IPS-18c (cell line): ENCODE data around the gene GNAI3.

Source experiments
- H3K4me3 ChIP-seq: 2 replicates; pipeline ENCODE4 v1.7.0; 2013; ENCODE audit warnings: low read depth, mild to moderate bottlenecking, low read length, moderate library complexity; ENCODE audit not compliant: insufficient read depth
- H3K9me3 ChIP-seq: one replicate; pipeline ENCODE4 v1.6.1; 2013; ENCODE audit warnings: mild to moderate bottlenecking, low read length, moderate library complexity; ENCODE audit not compliant: control insufficient read depth, insufficient read depth

Gene GNAI3

DNA sequence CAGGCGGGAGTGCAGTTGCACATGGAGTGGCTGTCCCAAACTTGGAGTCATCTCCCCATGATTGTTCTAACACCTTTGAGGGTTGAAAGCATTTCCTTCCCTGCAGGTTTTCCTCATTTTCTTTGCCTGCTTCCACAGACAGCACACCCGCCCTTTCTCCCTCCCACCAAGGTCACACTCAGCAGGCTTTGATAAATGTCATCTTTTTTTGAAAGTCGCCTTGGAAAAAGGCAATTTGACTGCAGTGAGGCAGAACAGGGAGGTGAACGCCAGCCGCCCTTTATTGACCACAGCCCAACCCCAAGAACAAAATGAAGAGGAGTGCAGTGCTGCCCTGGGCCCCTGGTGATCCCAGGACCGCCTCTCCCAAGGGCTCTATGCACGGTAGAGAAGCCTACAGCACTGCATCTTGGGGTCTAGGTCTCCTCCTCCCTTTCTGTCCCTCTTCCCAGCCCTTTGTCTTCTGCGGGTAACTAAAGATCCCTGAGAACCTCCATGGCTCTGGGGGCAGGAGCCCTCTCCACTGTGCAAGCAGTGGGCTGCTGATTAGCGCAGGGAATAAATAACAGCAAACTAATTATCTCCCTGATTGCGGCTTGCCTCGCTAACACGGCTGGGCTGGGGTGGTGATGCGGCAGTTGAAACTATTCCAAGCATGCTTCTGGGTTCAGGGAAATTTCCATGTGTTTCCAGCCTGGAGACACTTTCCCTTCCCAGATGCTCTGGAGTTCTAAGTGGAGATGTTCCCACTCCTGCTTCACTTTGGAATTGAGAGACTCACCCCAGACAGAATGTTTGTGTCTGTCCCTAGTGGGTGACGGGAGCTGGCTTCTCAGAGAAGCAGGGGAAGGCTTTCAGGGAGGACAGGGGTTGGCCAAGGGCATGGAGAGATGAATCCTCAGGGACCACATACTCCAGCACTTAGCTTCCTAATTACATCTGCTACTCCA, 27.1 kb upstream of the GNAI3 start:
- no peak overlapping the region for H3K4me3 ChIP-seq
- no peaks in the 10 kb centered on the region for H3K9me3 ChIP-seq

DNA sequence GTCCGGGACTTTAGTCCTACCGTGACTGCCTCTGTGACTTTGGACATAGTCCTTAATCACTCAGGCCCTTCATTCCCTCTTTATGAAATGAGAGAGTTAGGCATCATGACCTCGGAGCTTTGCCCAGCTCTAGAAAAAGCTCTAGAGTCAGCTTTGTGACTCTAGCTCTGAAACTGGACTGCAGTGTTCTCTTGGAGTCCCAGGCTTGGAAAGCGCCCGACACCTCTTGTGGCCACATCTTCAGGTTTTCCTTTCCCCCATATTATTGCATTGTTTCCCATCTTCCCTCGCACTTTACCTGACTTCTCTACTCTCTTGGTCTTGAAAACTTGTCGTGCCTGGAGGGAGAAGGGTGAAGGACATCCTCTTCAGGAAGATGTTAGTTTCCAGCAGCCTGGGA, 26.4 kb upstream of the GNAI3 start:
- no peak overlapping the region for H3K4me3 ChIP-seq
- no peaks in the 10 kb centered on the region for H3K9me3 ChIP-seq

DNA sequence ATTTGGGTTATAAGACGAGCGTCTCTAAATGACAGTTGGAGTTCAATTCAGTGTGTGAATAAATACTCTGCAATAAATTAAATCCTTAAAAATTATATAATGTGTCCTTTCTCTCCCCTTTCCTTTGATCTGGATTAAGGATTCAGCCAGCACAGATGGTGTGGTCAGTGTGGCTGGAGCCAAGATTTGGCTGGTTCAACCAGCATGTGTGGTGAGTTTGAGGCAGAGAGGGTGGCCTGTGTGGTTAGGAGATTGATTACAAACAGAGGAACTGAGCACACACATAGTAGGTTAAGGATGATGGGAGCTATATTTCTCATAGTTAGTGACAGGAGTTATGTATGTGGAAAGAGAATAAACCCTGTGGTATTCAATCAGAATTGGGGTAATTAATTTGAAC, 24.7 kb upstream of the GNAI3 start:
- Histone ChIP-seq H3K4me3 (no peak overlapping the region), H3K9me3 (no peaks in the 10 kb centered on the region)

DNA sequence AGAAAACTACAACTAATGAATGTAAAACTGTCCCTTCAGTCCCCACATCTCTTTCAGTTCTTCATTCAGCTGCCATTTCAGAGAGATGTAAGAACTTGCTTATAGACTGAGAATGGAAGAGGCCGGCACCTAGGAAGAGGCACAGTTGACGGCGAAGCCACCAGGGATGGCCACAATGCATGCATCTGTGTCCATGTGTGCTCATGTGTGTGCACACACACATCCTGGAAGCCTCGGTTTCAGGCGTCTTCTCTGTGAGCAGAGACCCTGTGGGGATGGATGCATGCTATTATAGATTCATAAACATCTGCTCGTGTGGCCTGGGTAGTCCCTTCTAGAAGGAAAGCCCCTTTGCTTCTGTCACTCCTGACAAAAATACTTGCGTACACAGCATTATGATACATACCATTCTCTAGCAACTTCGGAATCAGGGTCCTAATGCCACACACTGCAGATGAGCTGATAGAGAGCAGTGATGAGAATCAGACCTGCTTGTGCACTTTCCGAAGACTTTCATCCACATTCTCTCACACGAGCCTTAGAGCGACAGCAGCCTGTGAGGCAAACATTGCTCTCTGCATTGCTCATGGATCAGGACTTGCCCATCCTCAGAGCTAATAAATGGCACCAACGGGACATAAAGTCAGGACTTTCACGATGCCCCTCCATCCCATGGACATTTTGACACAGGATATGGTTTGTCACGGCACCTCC, 21.2 kb upstream of the GNAI3 start:
- H3K4me3 ChIP-seq: no peak overlapping the region
- no peaks in the 10 kb centered on the region for H3K9me3 ChIP-seq

DNA sequence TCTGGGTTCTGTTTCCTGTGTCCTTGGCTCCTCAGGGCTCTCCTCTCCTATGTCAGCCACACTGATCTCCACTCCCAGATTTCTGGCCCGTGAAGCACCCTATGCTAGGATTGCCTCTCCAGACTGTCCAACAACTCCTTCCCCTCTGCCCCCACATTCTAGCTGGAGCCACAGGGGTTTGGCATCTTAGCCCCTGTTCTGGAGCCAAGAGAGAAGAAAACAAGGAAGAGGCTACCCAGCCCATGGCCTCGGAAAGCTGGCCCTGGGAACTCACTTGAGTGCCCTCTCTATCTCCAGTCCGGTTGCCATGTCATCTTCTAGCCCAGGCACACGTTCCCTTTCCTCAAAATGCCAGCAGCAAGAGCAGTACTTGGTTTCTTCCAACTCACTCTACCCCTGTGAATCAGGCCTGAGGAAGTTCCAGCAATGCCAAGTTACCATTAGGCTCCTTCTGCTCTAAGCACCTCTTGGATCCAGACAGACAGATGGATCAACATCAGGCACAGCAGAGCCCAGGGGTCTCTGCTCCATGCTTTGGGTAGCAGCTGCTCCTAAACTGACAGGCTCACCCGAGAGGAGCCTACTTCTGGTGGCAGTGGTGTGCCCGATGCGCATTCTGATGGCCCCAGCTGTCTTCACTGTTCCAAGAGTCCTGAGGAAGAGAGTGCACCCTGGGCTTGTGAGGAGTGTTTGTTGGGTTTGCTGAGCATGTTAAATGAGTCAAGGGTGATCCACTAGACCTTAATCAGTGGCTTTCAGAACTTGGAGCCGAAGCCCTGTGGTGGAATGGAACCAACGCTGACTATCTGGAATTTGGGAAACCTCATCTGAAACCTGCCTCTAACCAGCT, 20.3 kb upstream of the GNAI3 start:
- Histone ChIP-seq H3K9me3 (no peaks in the 10 kb centered on the region), H3K4me3 (no peak overlapping the region)

DNA sequence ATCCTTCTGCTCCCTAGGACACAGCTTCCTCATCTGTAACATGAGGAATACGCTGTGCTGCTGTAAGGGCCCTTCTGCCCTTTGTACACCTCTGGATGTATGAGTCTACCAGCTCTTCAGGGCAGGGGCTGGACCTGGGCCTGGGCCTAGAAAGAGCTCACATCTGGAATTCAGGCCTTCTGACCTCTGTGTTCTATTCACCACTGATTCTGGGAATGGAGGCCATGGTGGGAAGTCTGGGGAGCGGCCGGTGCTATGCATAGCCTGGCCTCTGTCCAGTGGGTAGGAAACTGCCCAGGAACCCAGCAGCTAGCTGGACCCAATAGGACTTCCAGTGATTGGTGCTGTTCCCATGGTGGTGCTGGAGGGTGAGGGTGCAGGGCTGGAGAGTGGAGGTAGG, 19.7 kb upstream of the GNAI3 start:
- no peak overlapping the region for H3K4me3 ChIP-seq
- H3K9me3 ChIP-seq: no peaks in the 10 kb centered on the region

DNA sequence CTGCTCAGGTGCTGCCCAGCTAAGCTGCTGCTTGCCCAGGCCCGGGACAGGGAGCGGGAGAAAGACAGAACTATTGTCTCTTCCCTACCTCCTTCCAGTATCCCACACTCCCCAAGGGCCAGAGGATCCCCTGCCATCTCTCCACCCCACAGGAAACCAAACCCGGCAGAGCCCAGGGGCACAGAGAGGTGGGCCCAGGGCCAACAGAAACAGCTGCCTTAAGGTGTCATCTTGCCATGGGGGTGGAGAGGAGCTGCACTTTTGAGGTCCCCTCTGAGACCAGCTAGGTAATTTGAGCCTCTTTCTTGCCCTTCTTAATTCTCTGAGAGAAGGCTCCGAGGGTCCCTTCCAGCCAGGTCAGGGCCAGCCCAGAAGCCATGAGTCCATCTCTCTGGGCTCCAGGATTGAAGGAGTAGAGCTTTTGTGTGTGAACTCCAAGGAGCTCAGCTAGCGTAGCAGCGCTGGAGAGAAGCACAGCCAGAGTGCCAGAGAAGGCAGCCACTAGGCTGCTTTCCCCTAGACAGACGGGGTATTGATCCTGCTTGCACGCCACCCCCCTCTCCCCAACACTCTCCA, 18.4 kb upstream of the GNAI3 start:
- H3K4me3 ChIP-seq: no peak overlapping the region
- H3K9me3 ChIP-seq: no peaks in the 10 kb centered on the region

DNA sequence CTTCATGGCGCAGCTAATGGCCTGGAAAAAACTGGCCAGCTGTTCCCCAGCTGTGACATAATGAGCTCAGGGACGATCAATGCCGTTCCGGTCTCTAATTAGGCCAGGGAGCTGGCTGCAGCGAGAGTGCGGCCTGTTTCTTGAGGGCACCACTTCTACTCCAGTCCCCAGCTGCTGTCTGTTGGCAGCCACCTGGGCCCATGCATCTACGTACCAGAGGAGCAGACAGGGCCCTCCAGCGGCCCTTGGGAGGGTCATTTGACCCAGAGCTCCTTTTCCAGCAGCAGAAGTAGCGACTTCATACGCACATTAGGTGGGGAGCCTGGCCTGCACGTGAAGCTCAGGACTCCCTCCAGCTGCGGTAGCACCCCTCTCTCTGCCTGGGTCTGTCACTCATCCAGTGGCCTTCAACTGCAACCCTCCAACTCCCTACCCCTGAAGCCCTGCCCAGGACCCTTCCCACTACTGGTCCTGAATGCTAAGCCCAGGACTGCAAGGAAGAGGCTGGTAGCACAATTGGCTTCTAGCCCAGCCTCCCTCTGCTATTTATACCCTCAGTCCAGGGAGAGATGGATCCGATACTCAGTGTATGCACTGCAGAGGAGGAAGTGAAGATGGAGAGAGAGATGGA, 17.8 kb upstream of the GNAI3 start:
- Histone ChIP-seq H3K9me3 (no peaks in the 10 kb centered on the region), H3K4me3 (no peak overlapping the region)

DNA sequence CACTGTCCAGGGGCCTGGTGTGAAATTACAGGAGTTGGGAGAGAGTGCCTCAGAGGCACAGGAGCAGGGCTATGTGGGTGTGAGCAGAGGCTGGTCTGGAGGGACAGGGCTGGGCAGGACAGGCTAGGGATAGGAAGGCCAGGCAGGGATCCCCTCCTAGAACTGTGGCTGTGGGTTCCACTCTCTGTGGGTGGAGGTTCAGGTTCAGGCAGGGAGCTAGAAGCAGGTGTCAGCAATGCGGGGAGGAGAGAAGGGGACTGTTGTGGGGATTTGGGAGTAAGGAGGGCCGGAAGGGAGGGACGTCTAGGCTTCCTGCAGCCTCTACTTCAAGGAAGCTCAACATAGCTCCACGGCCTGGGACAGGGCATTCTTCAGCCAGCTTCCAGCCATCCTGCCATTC, 17.0 kb upstream of the GNAI3 start:
- H3K4me3 ChIP-seq: no peak overlapping the region
- no peaks in the 10 kb centered on the region for H3K9me3 ChIP-seq

DNA sequence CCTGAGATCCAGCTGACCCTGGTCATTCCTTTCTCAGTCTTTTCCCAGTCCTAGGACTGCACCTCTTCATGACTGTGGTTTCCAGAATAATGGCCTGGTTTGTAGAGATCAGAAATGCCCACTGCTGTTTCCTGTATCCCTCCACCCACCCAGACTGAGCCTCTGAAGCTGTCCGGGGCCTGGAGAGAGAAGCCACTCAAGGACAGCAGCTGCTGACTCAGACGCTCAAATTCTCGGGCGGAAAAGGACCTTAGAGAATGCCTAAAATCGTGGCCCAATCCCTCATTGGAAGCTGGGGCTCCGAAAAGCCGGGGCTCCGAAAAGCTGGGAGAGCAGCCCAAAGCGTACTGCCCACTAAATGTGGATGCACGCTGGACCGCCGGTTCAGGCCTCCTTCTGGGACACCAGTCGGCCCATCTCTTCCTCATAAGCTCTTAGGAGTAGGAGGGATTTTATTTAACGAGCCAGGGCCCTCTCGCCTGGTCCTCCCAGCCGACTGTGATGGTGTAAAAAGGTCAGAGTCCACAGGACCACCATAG, 16.5 kb upstream of the GNAI3 start:
- Histone ChIP-seq H3K4me3 (no peak overlapping the region), H3K9me3 (no peaks in the 10 kb centered on the region)

DNA sequence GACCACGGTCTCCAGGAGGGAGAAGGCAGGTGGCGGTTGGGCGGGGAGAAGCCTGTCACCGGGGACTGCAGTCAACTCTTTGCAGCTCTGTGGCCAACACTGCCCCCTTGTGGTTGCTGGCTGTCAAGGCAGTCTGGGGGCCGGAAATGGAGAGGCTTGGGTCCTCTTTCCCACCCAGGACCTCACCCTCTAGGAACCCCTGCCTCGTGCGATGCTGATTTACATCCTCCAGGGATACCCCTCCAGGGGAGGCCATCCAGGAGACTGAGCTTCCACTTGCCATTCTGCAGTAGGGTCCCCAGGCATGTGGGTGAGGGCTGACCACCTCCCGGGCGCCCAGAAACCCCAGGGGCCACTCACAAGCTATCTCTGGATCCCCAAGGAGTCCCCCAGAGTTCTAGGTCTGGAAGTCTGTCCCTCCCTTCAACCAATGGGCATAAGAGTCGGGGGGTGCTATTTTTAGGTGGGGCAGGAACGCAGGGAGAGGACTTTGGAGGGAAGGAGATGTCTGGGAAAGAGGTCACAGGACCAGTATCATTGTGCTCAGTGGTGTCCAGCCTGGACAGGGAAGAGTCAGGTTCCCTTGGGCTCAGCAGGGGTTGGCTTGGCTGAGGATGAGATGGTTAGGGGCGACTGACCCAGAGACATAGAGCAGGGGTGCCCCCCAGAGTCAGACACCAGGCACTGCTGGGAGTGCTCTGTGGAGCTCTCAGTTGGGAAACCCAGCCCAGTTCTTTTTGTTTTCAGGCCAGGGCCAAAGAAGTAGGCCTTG, 15.9 kb upstream of the GNAI3 start:
- Histone ChIP-seq H3K9me3 (no peaks in the 10 kb centered on the region), H3K4me3 (no peak overlapping the region; the same call in 1 of the 2 replicates)

DNA sequence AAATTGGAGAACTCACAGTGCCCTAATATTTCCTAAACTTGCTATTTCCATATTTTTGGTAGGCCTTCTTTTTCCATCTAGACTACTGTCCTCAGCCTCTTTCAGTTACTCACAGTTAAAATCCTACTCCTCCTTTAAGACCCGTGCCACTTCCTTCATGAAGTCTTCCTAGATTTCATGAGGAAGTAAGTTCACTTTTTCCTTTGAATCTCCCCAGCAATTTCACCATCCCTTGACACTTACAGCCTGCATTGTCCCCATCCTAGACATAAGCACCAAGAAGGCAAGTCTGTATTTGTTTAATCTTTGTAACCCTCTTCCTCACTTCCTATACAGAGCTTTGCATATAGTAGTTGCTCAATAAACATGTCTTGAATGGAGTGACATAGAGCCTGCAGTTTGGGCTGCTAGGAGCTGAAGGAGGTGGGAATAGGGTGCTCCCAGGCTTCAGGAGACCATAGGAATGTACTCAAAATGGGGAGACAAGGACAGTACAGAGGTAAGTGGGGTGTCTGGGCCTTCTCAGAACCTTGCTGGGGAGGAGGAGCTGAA, 14.0 kb upstream of the GNAI3 start:
- H3K9me3 ChIP-seq: no peaks in the 10 kb centered on the region
- no peak overlapping the region for H3K4me3 ChIP-seq

DNA sequence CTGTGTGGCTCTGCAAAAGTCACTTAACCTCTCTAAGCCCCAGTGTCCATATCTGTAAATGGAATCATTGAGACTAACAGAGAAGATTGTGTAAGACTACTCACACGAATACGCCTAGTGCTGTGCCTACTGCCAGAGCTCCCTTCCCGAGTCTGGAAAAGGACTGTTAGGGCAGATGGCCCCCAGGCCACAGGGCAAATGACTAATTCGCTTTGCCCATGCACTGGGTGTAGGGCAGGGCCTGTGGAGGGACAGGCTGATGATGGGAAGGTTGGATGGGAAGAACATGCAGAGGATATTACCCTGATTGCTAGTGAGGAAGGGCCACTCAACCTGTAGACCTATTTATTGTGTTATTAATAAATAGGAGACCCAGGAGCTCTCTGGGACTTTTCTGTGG, 12.9 kb upstream of the GNAI3 start:
- Histone ChIP-seq H3K9me3 (no peaks in the 10 kb centered on the region), H3K4me3 (no peak overlapping the region)

DNA sequence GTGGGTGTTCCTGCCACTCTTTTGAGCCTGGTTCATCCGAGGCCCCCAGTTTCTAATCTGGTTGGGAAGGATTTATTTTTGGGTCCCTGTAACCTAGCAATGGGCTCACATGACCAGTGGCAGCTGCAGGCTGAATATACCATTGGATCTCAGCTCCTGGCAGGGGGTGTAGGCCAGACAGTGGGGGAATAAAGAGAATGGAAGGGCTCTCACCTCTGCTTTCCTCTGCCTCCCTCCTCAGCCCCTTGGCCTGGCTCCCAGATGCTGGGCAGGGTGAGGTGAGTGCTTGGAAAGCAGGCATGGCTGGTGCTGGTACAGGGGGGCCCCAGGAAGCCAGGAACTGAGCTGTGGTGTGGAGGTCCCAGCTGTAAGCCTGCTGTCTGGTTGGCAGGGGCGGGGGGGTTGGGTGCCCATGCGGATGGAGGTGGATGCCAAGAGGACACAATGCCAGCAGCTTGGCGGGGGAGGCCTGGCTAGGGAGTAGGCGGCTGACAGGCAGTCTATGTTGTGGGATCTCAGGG, 12.4 kb upstream of the GNAI3 start:
- no peak overlapping the region for H3K4me3 ChIP-seq
- no peaks in the 10 kb centered on the region for H3K9me3 ChIP-seq

DNA sequence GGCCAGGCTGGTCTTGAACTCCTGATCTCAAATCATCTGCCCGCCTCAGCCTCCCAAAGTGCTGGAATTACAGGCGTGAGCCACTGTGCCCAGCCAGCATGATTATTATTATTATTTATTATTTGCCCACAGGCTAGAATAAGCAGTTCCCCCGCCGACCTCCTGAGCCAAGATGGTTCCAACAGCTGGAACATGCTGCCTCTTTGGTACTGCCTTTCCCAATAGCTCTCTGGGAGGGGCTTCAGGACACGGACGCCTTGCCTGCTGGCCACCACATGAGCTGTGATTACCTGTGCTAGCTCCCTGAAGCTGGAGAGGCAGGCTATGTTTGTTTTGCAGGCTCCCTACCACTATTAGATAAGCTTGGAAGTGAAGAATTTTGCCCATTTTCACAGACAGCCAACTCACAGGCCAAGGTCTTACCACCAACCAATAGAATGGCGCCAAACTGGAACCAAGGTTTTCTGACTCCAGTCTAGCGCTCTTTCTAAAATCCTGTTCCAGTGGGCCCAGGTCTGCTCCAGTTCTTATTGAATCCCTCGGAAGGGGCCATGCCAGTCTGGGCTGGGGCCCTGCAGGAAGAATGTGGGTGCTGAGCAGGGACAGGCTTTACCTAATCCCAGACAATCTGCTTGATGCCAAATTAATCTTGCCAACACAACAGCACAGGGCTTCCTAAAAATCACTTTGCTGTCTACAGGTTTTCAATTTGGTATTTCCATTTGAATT, 10.8 kb upstream of the GNAI3 start:
- H3K9me3 ChIP-seq: no peaks in the 10 kb centered on the region

More for the DNA sequence above, 10.8 kb upstream of the GNAI3 start:
- H3K4me3 ChIP-seq: no peak overlapping the region
